Measurements from ENCODE around the gene HOXC6.

HOXC6 gene

GRCh38 chr12:53997204-53998109 is 30.8 kb upstream of the HOXC6 start (continued):
- 0 out of 2 replicates have a peak, but pooled peaks have one; percentile 17 for TF ChIP-seq KLF10 (tag by site-specific recombination; IDR thresholded peaks at IDR 0.05)
- peak; percentile 81; the same call in 1 of the 2 replicates for TF ChIP-seq ZNF449 (tag by site-specific recombination; IDR thresholded peaks at IDR 0.05)
- TF ChIP-seq ZNF157 (tag by site-specific recombination; IDR thresholded peaks at IDR 0.05): no peak
- TF ChIP-seq YY1 (tag by site-specific recombination; IDR thresholded peaks at IDR 0.05): no peak
- no peak for TF ChIP-seq ZNF175 (tag by site-specific recombination; IDR thresholded peaks at IDR 0.05)
- no peak for TF ChIP-seq ZNF548 (tag by site-specific recombination; IDR thresholded peaks at IDR 0.05)
- no peak for TF ChIP-seq ZNF629 (tag by site-specific recombination; IDR thresholded peaks at IDR 0.05)
- TF ChIP-seq HOXC10 (CRISPR knock-in tag; IDR thresholded peaks at IDR 0.05): no peak
- TF ChIP-seq ZNF747 (tag by site-specific recombination; IDR thresholded peaks at IDR 0.05): no peak
- TF ChIP-seq ZNF19 (tag by site-specific recombination; IDR thresholded peaks at IDR 0.05; ENCODE audit: low read depth): no peak
- no peak for TF ChIP-seq ZFP3 (tag by site-specific recombination; IDR thresholded peaks at IDR 0.05; ENCODE audit: low read depth)
- TF ChIP-seq ZNF529 (tag by site-specific recombination; IDR thresholded peaks at IDR 0.05; ENCODE audit: insufficient replicate concordance): no peak
- no peak for TF ChIP-seq ZNF639 (tag by site-specific recombination; IDR thresholded peaks at IDR 0.05)
- TF ChIP-seq SALL2 (tag by site-specific recombination; IDR thresholded peaks at IDR 0.05; ENCODE audit: borderline replicate concordance): no peak
- TF ChIP-seq ZNF292 (tag by site-specific recombination; IDR thresholded peaks at IDR 0.05; ENCODE audit: borderline replicate concordance, low read depth): no peak
- no peak; the same call in 1 of the 2 replicates for TF ChIP-seq TSHZ1 (tag by site-specific recombination; IDR thresholded peaks at IDR 0.05; ENCODE audit: borderline replicate concordance)
- TF ChIP-seq GLIS1 (tag by site-specific recombination; IDR thresholded peaks at IDR 0.05): no peak
- TF ChIP-seq KLF16 (tag by site-specific recombination; IDR thresholded peaks at IDR 0.05): 0 out of 2 replicates have a peak, but pooled peaks have one; percentile 35
- 0 out of 2 replicates have a peak, but pooled peaks have one; percentile 11 for TF ChIP-seq SP7 (tag by site-specific recombination; IDR thresholded peaks at IDR 0.05)
- TF ChIP-seq FEZF1 (tag by site-specific recombination; IDR thresholded peaks at IDR 0.05): peak; percentile 51
- no peak for TF ChIP-seq REPIN1 (tag by site-specific recombination; IDR thresholded peaks at IDR 0.05; ENCODE audit: low read depth)
- TF ChIP-seq ZNF335 (tag by site-specific recombination; conservative IDR thresholded peaks at IDR 0.05): peak; percentile 89
- TF ChIP-seq REST (tag by site-specific recombination; IDR thresholded peaks at IDR 0.05): peak; percentile 32; the same call in 1 of the 2 replicates
- peak; percentile 77 for TF ChIP-seq ZXDB (tag by site-specific recombination; IDR thresholded peaks at IDR 0.05)
- TF ChIP-seq ZNF132 (tag by site-specific recombination; IDR thresholded peaks at IDR 0.05; ENCODE audit: borderline replicate concordance): no peak
- peak; percentile 46 for TF ChIP-seq ZFP69B (tag by site-specific recombination; IDR thresholded peaks at IDR 0.05)
- peak; percentile 98 for TF ChIP-seq ZNF341 (tag by site-specific recombination; IDR thresholded peaks at IDR 0.05; ENCODE audit: low read depth)
- no peak for TF ChIP-seq PRDM6 (tag by site-specific recombination; IDR thresholded peaks at IDR 0.05)
